AG04450 (cell line): ENCODE data around the gene CGB5. TPM values are rescaled to one million over a fixed set of nuclear protein-coding genes. Genes with fewer than 3 reads are reported as not detected.
"Not testable (repeated sequence)": the region's sequence is repeated elsewhere in the genome, so short reads cannot be mapped to it uniquely, and the experiment has no call there.

Source experiments
- CTCF ChIA-PET: fragments of 300-600, 350-600 bp; formaldehyde crosslinking; extraction: SDS; loops from one replicate; lab custom pipeline; 2022; ENCODE audit warnings: antibody characterized with exemption, inconsistent platforms; lab: Charles Lee
- POLR2A ChIA-PET: fragments of 350-600 bp; formaldehyde crosslinking; extraction: SDS; loops from one replicate; lab custom pipeline; 2021; ENCODE audit warnings: antibody characterized with exemption, inconsistent platforms; lab: Yijun Ruan, JAX
- DNase-seq: peaks from one replicate; pipeline ENCODE4 v3.0.0-alpha.2; 2011; ENCODE audit warnings: low read depth, low spot score
- H3K27ac ChIP-seq: one replicate; pipeline ENCODE4 v1.5.1; 2012; ENCODE audit warnings: low read depth, low read length, control low read depth
- H3K27me3 ChIP-seq: one replicate; pipeline ENCODE4 v1.6.0; 2012; ENCODE audit warnings: low read length; ENCODE audit not compliant: control insufficient read depth, insufficient read depth
- H3K4me3 ChIP-seq: 2 replicates; pipeline ENCODE4 v1.5.1; 2011; ENCODE audit warnings: mild to moderate bottlenecking, low read depth, low read length, control low read depth
- H3K9me3 ChIP-seq: 2 replicates; pipeline ENCODE4 v1.5.1; 2012; ENCODE audit warnings: low read length; ENCODE audit not compliant: control insufficient read depth, insufficient read depth
- polyA plus RNA-seq: library from polyadenylated mRNA; depleted of rRNA; stranded (reverse); fragments of >200 nt; gene quantifications from 2 replicates; pipeline ENCODE4 v1.2.3, GENCODE V29; 2011
- TF ChIP-seq, protein P1 (sequence below): IDR thresholded peaks from 2 replicates; pipeline ENCODE4 v1.5.1; 2011; ENCODE audit warnings: low read depth, low read length, control low read depth, inconsistent platforms

The CGB5 gene
- polyA plus RNA-seq, 1 experiment, result not detected

DNA sequence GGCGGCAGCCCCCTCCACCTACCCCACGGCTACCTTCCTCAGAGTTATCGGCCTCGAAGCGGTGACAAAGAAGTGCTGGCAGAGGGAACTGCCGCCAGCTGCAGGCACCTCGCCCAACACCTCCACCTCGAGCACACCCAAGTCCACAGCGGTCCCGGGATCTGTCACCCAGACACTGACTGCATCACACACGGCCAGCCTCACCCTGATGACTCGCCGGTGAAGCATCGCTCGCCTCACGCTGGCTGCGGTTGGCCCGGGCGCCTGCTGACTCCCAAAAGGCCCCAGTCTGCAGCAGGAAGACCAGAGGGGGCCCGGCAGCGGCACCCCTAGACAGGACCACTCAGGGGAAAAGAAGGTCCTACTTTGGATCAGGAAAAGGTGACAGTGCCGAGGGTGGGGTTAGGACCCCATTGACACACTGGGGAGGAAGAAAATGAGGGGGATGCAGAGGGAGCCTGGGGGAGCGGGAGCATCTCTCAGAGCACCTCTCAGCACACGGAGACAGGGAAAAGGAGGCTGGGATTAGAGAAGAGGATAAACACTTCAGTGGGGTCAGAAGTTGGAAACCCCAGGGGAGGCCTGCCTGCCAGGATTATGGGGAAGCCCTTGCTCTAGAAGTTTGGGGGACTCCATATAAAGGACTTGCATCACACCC, 6.9 kb downstream of the CGB5 start:
- CTCF ChIA-PET, result interaction anchor here (1.4 kb wide), 2 partner anchors 51 to 52 kb away, joined by 3 read pairs; no protein-coding TSS in a partner anchor
- not testable (repeated sequence) for H3K27me3 ChIP-seq

DNA sequence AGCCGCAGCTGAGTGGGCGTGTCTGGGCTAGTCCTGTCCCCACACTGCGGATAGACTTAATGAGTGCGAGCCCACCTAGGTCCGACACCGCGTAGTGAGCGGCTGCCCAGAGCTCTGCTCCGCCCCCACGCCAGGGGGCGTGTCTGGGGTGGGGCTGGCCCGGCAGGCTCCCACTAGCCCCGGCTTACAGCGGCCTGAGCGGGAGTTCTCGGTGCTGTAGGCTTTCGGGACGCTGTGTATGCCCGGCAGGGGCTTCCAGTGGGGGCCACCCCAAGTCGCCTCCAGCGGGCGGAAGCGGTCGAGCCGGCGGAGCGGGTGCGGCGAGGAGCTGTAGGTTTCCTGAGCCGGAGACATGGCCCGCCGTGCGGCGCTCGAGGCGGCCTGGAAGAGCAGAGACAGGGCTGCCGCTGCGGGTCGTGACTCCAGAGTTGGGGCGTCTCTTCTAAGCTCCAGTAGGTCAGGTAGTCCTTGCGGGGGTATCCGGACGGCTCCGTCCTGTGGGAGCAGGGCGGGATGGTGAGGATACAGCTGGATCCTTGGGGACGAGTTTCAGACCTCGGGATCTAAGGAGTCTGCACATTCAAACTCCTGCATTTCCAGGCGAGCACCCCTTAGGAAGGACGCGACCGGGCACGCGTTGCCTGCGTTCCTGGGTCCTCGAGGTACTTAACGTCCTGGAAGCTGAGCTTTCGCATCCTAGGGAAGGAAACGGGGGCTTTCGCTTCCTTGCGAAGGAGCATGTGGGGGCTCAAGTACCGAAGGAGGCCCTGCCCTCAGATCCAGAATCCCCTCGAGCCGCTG, 12.7 kb downstream of the CGB5 start:
- peak overlapping the region; percentile 64 for H3K4me3 ChIP-seq
- ChIA-PET POLR2A (interaction anchor here (0.5 to 0.6 kb wide), 3 partner anchors 8 to 306 kb away, joined by 3 to 4 read pairs (median 3); partner anchors contain the start of genes NTF4 and TEAD2), CTCF (interaction anchor here (0.5 to 2.4 kb wide), 9 partner anchors 13 to 666 kb away, joined by 3 to 18 read pairs (median 6); partner anchors contain the start of genes GYS1 and RUVBL2)
- TF ChIP-seq, protein P1, sequence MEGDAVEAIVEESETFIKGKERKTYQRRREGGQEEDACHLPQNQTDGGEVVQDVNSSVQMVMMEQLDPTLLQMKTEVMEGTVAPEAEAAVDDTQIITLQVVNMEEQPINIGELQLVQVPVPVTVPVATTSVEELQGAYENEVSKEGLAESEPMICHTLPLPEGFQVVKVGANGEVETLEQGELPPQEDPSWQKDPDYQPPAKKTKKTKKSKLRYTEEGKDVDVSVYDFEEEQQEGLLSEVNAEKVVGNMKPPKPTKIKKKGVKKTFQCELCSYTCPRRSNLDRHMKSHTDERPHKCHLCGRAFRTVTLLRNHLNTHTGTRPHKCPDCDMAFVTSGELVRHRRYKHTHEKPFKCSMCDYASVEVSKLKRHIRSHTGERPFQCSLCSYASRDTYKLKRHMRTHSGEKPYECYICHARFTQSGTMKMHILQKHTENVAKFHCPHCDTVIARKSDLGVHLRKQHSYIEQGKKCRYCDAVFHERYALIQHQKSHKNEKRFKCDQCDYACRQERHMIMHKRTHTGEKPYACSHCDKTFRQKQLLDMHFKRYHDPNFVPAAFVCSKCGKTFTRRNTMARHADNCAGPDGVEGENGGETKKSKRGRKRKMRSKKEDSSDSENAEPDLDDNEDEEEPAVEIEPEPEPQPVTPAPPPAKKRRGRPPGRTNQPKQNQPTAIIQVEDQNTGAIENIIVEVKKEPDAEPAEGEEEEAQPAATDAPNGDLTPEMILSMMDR, result peak; percentile 33; the same call in 1 of the 2 replicates
- H3K27ac ChIP-seq, result no peak overlapping the region
- DNase-seq, result no peak
- no peaks in the 10 kb centered on the region for H3K27me3 ChIP-seq
- no peaks in the 10 kb centered on the region; the same call in 1 of the 2 replicates for H3K9me3 ChIP-seq

More for the DNA sequence above, 6.9 kb downstream of the CGB5 start:
- not testable (repeated sequence) for H3K27ac ChIP-seq, DNase-seq, H3K9me3 ChIP-seq, H3K4me3 ChIP-seq
- POLR2A ChIA-PET, result interaction anchor here (0.6 kb wide), 1 partner anchor 1534 kb away, joined by 3 read pairs; no protein-coding TSS in a partner anchor

DNA sequence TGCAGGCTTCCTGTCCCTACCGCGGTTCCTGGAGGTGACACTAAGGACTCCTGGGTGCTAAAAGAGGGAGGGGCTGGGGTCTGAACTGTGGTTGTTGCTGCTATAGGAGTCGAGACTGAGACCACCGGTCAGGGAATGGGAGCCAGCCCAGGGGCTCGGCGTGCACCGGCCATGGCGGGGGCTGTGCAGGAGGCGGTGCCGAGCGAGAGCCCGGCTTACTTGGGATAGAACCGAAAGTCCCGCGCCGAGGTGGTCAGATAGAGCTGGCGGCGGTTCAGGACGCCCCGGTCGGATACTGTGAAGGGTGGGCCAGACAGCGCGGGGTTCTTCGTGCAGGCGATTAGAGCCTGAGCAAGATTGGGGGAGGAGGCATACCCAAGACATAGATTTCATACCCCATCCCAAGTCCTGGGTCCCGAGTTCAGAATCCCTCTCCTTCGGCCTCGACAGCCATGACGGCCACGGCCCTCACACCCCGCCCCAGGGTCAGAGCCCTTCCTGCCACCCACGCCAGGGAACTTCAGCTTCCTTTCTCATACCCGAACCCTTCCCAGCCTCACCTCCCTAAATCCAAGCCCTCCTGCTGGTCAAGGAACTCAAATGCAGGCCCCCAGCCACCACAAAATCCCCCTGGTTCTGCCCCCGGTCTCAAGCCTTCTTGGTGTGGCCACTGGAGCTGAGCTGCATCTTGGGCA, 13.4 kb downstream of the CGB5 start:
- not testable (repeated sequence) for H3K27me3 ChIP-seq, H3K9me3 ChIP-seq, DNase-seq, H3K27ac ChIP-seq
- ChIA-PET CTCF (interaction anchor here (0.7 to 2.4 kb wide), 9 partner anchors 12 to 142 kb away, joined by 3 to 18 read pairs (median 5); partner anchors contain the start of genes GYS1 and RUVBL2), POLR2A (interaction anchor here (0.6 to 1.2 kb wide), 4 partner anchors 8 to 1338 kb away, joined by 3 read pairs; partner anchors contain the start of genes GYS1, NTF4 and RUVBL2)
- peak overlapping the region; percentile 64 for H3K4me3 ChIP-seq
- TF ChIP-seq, protein P1, result peak; percentile 10; the same call in 1 of the 2 replicates

DNA sequence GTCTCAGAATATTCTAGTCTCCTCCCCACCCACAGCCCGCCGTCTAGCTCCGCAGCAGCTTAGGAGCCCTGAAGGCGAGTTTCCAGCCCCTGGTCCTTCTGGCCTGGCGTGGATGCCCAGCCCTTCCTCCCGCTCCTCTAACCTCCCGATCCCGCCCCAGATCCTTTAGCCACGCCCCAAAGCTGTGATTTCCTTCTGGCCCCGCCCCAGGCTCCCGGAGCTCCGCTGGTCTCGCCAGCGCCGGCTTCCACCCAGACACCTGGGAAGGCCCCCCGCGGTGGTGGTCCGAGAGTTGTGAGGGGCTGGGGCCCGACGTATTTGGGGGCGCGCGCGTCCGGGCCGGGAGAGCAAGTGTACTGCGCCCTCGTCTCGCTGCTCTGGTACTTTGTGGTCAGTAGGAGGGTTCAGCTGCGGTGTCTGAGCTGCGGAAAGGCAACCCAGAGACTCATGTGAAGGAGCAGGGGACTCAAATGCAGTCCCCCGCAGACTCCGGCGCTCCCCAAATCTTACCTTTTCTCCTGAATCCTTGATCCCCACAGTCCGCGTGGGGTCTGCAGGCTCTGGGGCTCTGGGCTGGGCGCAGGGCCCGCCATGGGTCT, 14.1 kb downstream of the CGB5 start, which contains the start of gene CGB7:
Gene CGB7, minus strand, starts transcription at position 114 of the 599 bp plus-strand sequence. CDS start 2,374 bp downstream, outside the sequence.
- no peak within 1 kb of the TSS for H3K27ac ChIP-seq
- TF ChIP-seq, protein P1, result no peak
- H3K4me3 ChIP-seq, result peak within 1 kb of the TSS; percentile 64
- no peaks in the 10 kb centered on the region; the same call in 1 of the 2 replicates for H3K9me3 ChIP-seq
- DNase-seq, result no peak
- ChIA-PET POLR2A (interaction anchor here (0.6 to 1.2 kb wide), 3 partner anchors 40 to 1339 kb away, joined by 3 read pairs; partner anchors contain the start of genes GYS1 and RUVBL2), CTCF (interaction anchor here (1.3 to 2.4 kb wide), 5 partner anchors 40 to 141 kb away, joined by 4 to 18 read pairs (median 5); partner anchors contain the start of genes GYS1 and RUVBL2)
- H3K27me3 ChIP-seq, result no peaks in the 10 kb centered on the region
